ENCODE results near the gene SENP1.

The SENP1 gene

GRCh38 chr12:48026060-48026827 lies 79.6 kb downstream of the SENP1 start:
- no peak for DNase-seq (ENCODE audit: low read depth)
- no peak overlapping the region for H3K4me3 ChIP-seq (ENCODE audit: low read depth, low read length)
- TF ChIP-seq CTCF (IDR thresholded peaks at IDR 0.05; ENCODE audit: low read depth, low read length, missing control alignments) = no peak

- no peak for TF ChIP-seq CTCF (IDR thresholded peaks at IDR 0.05; ENCODE audit: low read depth, low read length, missing control alignments)
- no peak for DNase-seq (ENCODE audit: low read depth)
Observed at GRCh38 chr12:48025281-48025680, 80.6 kb downstream of the SENP1 start.

GRCh38 chr12:48024735-48025134 lies 81.1 kb downstream of the SENP1 start:
- no peak for TF ChIP-seq CTCF (IDR thresholded peaks at IDR 0.05; ENCODE audit: low read depth, low read length, missing control alignments)

More at GRCh38 chr12:48025281-48025680, 80.6 kb downstream of the SENP1 start:
- H3K4me3 ChIP-seq (ENCODE audit: low read depth, low read length) = no peak overlapping the region

GRCh38 chr12:48023386-48023785 lies 82.5 kb downstream of the SENP1 start:
- DNase-seq (ENCODE audit: low read depth) = no peak
- TF ChIP-seq CTCF (IDR thresholded peaks at IDR 0.05; ENCODE audit: low read depth, low read length, missing control alignments) = no peak
- H3K4me3 ChIP-seq (ENCODE audit: low read depth, low read length) = no peak overlapping the region

More at GRCh38 chr12:48024735-48025134, 81.1 kb downstream of the SENP1 start:
- no peak overlapping the region for H3K4me3 ChIP-seq (ENCODE audit: low read depth, low read length)
- no peak for DNase-seq (ENCODE audit: low read depth)

- DNase-seq (ENCODE audit: low read depth) = no peak
- no peak for TF ChIP-seq CTCF (IDR thresholded peaks at IDR 0.05; ENCODE audit: low read depth, low read length, missing control alignments)
- H3K4me3 ChIP-seq (ENCODE audit: low read depth, low read length) = no peak overlapping the region
Observed at GRCh38 chr12:48022676-48023385, 83.0 kb downstream of the SENP1 start.

- no peak for DNase-seq (ENCODE audit: low read depth)
Observed at GRCh38 chr12:48022180-48022521, 83.7 kb downstream of the SENP1 start.

More at GRCh38 chr12:48022180-48022521, 83.7 kb downstream of the SENP1 start:
- H3K4me3 ChIP-seq (ENCODE audit: low read depth, low read length) = no peak overlapping the region
- no peak for TF ChIP-seq CTCF (IDR thresholded peaks at IDR 0.05; ENCODE audit: low read depth, low read length, missing control alignments)

Data from GM12864 (cell line).